Nucleus accumbens (tissue), 56 donors: ENCODE measurements around the gene ARMH4.
A peak's percentile ranks its signal among the peaks of the same experiment; 100 is the strongest.
"Not testable (repeated sequence)": the region's sequence is repeated elsewhere in the genome, so short reads cannot be mapped to it uniquely, and the experiment has no call there.

Experiments
- DNase-seq, 56 donors: peaks; one replicate each; lab custom pipeline; 2025; lab: John Stamatoyannopoulos, UW

The ARMH4 gene

DNA sequence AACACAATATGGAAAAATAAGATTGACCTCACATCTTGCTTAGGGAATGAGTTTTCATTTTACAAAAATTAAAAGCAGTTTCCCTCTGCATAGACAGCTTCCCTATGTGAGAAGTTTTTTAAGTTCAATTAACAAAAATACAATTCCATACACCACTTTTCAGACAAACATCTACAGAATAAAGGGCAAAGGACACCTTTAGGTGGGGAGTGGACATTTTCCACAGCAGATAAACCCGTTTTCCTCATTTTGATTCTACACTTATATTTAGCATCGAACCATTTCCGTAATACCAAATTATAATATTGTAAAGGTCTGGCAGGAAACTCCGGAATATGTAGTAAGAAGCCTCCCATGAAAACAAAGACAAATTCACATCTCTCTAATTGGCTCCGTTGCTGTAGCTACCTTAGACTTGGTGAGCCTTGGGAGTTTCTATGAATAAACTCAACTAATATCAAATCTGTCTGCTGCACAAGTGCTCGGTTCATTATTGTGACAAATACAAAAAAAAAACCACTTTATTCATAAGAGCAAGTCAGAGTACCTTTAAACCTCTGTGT is 1.7 kb downstream of the ARMH4 start:
- DNase-seq = no peak

DNA sequence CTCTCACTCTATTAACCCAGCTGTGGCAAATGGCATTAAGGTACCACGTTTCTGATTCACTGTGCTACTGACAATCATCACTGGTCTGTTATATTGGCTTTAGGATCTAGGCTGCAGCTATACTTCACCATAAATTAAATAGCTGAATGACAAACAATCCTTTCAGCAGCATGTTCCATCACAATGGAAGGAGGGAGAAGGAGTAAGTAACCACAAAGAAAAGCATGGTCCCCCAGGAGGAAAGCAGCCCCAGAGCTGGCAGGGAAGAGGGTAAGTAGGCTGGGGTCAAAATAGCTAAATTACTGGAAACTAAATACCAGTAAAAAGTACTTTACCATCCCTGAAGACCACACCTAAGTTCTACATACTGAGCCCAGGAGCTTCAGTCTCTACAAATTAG is 2.8 kb downstream of the ARMH4 start:
- DNase-seq = no peak

DNA sequence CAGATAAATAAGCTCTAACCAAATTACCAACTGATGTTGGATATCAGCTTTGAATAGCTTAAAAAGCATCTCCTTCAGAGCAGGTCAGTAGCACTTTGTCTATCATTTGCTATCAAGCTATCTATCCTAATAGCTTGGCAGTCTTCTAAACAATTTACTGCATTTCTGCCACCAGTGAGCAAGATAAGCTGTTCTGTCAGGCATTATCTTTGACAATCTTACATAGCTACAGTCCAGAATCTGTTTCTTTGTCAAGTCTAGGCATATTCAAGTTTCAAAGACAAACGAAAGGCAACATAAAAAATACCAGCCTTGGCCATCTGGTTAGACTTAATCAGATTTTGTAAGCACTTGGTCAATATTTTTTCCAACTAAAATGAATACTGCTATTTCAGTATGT is 5.6 kb downstream of the ARMH4 start:
- DNase-seq = no peak

DNA sequence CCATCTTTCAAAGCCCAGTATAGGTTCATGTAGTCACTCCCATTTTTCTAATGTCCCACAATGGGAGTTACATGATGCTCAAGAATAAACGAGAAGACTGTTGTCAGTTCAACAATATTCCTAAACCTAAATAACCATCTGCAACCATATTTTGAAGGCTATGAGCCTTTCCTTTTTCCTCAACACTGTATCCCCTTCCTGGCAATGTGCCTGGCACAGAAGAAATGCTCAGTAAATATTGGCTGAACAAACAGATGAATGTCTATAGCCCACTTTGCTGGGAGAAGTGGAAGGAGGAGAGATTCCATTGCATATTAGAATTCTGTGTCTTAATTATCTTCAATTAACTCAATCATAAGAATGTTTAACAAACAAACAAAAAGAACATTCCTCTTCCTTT is 6.1 kb downstream of the ARMH4 start:
- no peak for DNase-seq

DNA sequence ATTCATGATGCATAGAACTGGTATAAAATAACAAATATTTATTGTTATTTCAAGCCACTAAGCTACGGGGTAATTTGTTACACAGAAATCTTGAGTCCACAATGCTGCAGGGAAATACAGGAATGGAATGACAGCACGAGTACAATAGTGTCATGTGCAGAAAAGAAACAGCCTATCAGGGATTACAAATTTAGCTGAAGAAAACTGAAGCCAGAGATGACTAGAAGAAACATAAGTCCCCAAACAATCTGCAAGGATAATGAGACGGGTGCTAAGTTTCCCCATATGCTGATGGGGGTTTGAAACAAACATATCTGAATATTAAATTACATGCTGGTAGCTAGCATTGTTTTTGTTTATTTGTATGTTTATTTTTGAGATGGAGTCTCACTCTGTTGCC is 8.9 kb downstream of the ARMH4 start:
- DNase-seq = no peak

DNA sequence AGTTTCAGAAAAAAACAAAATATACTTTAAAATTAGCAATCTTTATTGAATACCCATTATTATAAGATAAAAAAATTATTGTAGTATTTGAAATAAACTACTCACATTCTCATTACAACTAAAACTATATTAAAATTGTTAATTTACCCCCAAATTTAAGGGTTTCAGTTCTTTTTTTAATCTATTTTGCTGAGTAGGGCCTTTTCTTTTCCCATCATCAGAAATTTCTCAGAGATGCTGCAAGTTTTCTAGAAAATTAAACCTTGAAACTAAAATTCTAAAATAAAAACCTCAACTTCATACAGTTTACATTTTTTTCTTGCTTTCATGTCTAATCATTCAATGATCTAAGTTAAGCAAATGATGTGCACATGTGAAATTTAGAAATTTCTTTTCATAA is 10.1 kb downstream of the ARMH4 start:
- DNase-seq = no peak

DNA sequence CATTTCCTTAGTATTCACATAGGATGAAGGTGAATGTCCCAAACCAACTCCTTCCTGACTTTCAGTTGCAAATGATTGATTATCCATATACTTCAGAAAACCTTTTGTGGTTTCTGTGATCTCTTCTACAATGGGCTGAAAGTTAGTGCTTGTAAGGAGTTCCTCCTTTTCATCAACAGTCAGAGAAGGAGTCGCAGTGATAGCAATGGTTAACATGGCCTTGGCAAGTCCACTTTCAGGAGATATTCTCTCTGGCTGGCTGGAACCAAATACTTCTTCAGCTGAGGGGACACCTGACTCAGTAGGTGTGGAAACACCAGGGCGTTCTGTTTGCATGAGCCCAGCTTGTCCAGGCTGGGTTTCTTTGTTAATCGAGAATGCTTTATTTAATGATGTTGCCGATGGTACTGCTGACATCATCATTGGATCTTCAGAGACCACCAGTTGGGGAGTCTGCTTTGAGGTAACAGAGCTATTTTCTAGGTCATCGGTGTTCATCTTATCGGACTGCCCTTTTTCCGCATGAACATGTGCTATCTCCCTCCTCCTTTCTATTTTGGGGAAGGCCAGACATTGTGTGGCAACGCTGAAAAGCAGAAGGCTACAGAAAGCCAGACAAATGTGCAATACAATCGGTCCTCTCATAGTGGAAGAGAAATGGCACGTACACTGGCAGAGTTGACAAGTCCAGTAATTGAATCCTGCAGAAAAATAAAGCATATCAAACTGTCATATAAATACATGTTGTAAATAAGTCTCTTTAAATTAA is 13.1 kb downstream of the ARMH4 start:
- no peak for DNase-seq

DNA sequence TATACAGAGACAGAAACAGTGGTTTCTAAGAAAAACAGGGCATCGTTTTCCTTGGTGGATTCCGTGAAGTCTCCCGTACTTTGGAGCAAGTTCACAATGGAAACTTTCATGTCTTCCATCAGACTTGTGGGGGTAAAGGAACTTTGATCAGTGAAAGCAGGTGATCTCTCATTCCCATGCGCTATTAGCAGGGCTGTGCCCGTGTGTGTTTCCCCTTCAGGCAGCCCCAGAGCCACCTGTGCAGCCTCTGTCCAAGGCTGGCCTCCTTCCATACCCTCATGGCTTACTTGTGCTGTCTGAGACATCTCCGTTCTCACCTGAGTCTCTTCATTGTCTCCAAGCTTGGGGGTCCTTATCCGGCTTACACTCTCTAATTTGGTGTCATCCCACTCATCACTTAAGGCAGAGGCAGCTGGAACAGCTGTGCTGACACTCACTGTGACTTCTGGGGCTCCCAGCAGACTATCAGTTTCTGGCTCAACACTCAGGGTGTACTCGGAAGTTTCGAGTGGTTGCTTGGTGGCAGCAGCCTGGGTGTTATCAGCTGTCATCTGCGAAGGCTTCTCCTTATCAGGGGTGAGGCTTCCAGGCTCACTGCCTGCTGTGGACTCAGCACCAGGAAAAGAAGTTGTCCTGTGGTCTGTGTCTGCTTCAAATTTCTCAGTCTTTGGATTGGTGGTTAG is 13.8 kb downstream of the ARMH4 start:
- DNase-seq = no peak

DNA sequence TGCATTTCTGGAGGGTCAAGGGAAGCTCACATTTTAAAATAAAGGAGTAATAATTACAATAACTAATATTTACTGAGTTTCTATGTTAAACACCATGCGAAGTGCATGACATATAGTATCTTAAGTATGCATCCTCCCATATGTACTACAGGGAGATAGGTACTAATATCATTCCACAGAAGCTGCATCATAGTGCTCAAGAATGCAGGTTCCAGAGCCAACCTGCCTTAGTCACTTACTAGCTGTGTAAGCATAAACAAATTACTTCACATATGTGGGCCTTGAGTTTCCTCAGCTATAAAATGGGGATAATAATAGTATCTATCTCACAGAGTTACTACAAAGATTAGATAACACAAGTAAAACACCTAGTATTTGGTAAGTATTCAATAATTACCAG is 18.3 kb downstream of the ARMH4 start:
- DNase-seq = no peak

DNA sequence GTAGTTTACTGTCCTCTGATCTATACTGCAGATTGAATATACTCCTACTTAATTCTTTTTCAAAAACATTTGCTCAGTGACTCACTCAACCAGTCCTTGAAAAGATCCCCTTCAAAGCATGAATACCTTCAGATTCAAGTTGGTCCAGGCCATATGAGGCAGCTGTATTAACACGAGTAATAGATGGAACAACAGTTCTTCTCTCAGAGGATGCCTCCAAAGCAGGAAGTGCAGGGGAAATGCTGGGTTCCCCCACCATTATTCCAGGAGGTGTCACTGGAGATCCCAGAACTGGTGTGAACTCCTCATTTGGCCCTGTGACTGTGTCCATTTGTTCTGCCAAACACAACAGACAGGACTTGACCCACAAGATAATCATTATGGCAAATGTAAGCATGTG is 20.6 kb downstream of the ARMH4 start:
- no peak for DNase-seq

DNA sequence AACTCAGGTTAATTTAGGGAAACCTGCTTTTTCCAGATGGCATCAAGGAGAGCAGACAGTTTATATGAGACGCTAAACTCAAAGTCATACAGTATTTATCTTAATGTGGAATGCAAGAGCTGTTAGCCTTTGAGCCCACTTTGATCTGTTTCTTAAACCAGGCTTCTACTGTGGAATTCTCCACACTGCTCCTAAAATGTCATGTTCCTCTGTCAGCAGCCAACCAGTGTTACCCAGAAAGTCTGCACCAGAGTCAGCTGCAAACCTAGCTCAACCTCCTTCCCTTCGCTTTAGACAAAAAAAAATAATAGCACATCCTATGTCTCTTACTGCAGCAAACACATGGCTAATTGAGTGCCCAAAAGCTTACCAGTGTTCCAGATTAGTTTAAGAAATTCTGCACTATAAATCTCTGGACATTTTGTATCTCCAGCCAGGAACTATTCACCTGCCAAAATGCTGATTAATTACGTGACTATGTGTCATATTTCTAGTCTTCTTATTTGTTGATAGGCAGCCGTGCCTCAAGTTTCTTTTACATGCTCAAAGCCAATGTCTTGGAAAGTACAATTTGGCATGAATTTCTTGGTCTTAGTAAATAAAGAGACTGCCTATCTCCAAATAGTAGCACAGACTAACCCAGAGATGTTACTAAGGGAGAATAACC is 21.8 kb downstream of the ARMH4 start:
- peak in 1 of 56 donors; percentile 10 for DNase-seq

DNA sequence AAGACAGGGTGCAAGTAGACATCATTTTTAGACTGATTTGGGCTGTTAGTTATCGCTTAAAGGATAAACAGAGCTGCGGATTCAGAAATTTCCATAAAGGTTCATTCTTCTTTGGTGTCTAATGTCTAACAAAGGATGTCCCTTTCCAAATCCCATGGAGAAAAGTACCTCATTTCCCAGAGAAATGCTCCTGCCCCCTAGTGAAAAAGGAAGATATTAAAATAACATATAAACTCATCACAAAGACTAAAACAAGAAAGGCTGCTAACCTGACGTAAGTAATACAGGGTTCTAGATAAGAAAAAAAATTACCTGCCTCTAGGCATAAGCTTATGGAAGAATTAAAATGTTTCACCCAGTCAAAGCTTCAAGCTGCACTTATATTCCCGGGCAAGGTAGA is 22.8 kb downstream of the ARMH4 start:
- no peak for DNase-seq

DNA sequence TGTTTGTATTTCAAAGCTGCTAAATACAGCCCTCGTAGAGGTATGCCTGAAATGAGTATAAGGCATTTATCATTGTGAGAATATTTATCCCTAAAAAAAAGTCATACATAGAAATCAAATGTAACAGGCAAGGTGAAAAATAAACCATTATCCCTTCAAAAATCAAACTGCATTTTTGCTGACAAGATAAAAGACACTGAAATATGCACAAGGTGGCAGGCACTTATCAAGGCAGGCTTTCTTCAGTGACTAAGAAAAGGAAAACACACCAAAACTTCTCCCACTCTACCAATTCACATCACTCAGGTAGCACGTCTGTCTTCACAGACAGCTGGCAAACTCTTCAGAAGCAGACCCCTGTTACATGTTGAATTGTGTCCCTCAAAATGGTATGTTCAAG is 23.6 kb downstream of the ARMH4 start:
- no peak for DNase-seq

DNA sequence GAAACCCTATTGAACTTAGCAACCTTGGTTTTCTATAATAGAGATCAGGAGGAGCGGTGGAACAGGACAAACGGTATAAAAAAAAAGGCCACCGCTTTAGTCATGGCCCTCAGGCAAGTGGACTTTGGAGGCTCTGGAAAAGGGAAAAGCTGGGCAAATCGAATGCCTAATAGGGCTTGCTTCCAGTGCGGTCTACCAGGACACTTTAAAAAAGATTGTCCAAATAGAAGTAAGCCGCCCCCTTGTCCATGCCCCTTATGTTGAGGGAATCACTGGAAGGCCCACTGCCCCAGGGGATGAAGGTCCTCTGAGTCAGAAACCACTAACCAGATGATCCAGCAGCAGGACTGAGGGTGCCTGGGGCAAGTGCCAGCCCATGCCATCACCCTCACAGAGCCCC is 29.5 kb downstream of the ARMH4 start:
- DNase-seq = not testable (repeated sequence)

DNA sequence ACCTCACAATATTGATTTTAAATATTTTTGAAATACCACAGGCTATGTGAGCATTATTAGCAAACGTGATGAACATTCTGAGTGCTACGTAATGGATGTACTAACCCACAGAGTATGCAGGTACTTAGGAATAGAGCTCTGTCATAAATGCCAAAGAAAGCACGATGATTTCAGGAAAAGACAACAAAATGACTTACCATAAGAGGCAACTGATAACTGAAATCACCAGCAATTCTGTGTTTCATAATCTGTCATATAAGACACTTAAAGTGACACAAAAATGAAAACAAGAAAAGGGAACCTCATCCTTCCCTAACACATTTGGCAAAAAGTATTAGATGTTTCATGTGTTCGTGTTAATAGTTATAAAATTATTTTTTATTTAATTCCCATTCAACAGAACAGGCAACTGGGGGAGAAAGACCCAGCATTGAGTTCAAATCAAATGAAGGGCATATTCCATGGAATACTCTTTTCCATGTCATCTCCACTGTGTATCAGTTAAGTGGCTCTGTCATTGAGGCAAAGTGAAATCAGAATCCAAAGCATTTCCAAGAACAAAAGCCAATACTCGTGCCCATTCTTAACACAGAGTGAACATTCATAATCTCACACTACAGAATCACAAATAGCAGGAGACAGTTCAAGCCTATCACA is 30.4 kb downstream of the ARMH4 start:
- no peak for DNase-seq

DNA sequence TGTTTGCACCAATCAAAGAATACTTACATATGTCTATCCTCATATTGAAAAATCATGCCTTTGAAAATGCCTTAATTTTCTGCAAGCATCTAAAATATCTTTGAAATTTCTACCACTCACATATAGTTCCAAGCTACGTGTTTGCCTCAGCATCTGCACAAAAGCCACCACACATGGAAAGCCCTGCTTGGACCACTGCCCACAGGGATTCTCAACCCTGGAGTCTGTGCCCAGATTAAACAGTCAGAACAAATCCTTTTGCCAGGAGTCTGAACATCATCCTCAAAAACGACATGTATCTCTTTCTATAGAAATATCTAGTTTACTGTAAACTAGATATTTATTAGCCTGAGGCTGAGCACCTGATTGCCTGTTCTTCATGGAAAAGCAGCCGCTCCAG is 32.6 kb downstream of the ARMH4 start:
- peak in 2 of 56 donors; percentile 10 to 21 for DNase-seq

DNA sequence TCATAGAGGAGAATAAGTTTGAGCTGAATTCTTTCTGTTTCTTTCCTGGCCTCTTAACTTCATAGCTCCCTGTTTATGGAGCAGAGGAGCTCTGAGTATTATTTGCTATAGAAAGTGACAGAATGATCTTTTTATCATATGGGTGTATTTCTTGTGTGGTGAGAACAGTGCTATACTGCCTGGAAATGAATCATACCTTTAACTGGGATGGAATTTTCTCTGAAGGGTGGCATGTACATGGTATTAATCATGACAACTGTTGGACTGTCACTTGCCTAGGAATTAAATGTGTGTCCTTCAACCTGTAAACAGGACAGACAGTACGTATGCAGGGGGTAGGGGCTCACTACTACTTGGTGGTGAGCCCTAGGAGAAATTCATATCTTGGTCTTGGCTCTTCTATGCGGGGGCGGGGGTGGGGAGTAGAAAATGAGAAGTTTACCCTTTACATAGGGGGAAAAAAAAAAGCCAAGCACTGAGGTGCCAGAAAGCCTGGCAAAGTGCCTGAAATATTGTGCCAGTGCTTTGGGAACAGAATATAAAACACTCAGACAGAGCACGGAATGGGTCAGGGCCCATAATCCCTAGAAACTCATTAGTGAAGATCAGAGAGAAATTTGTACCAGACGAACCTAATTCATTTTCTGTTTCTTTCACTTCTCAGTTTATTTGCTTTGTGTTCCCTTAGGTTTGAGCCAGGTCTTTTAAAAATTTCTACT is 33.8 kb downstream of the ARMH4 start:
- no peak for DNase-seq

DNA sequence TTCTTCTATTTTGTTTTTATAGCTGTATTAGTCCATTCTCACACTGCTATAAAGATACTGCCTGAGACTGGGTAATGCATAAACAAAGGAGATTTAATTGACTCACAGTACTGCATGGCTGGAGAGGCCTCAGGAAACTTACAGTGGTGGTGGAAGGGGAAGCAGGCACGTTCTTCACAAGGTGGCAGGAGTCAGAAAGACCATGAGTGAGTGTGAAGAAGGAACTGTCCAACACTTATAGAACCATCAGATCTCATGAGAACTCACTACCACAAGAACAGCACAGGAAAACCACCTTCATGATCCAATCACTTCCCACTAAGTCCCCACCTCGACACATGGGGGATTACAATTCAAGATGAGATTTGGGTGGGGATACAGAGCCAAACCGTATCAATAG is 42.3 kb downstream of the ARMH4 start:
- no peak for DNase-seq

DNA sequence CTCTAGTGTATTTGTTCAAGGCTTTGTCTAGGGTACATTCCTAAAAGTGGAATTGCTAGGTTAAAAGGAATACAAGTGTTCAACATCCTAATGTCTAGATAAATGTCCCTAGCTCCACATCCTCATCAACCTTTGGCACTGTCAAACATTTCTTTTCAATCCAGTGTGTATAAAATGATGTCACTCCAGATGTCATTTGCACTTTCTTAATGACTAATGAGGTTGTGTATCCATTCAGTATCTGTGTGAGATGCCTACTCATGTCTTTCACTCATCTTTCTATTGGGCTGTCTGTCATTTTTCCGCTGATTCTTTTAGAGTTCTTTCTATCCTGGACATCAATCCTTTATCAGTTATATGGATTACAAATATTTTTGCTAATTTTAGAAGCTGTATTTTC is 43.3 kb downstream of the ARMH4 start:
- no peak for DNase-seq

DNA sequence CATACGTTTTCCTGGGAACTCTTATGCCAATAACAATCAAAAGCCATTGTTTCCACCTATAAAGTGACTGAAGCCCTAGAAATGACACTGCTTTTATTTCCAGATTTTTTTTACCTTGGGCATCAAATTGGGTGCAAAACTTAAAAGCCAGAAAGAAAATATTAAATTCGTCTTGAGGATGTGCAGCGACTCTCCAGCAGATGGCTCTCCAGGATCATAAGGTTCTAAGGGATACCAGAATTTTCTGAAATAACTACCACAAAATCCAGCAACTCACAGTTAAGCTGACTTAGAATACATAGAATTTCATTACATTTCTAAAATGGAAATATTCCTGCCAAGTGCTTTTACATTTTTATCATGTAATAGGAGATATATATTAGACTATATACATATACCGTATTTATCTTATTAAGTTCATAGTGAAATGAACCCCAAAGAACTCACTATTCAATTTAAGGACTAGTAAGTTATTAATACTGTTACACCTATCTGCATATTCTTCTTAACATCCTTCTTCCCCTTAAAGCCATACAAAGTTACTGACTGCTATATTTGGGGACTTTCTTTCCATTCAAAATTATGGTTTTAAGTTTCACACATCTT is 44.0 kb downstream of the ARMH4 start:
- DNase-seq = peak in 20 of 56 donors; percentile 2 to 72 (median 16)
